Breast epithelium (tissue), 4 donors: Measurements from ENCODE around the gene CLDN7. TPM values are rescaled to one million over a fixed set of nuclear protein-coding genes. Genes with fewer than 3 reads are reported as not detected.

Experiments used
- DNase-seq, 2 donors: peaks; one replicate each; pipeline ENCODE4 v3.0.0-alpha.2; 2019; ENCODE audit warnings: low spot score in 2 of 2
- H3K27ac ChIP-seq, 2 donors: fragments of 200-600 bp; sonication (generic) in 1 of 2; one replicate each; pipeline ENCODE4 v1.5.1; 2016 to 2019; ENCODE audit warnings: mild to moderate bottlenecking in 1 of 2
- H3K27me3 ChIP-seq, 2 donors: fragments of 200-600 bp; sonication (generic) in 1 of 2; one replicate each; pipeline versions ENCODE4 v1.5.1 to v1.6.0; 2017 to 2019; ENCODE audit warnings: control low read depth in 1 of 2, mild to moderate bottlenecking in 1 of 2
- H3K36me3 ChIP-seq: fragments of 200-600 bp; one replicate; pipeline ENCODE4 v1.5.1; 2019
- H3K4me1 ChIP-seq, 2 donors: fragments of 200-600 bp; sonication (generic); one replicate each; pipeline ENCODE4 v1.5.1; 2016 to 2019; ENCODE audit warnings: control low read depth in 1 of 2
- H3K4me3 ChIP-seq, 3 donors: fragments of 200-600 bp; sonication (generic); 1 replicate in 2 of 3; 2 replicates in 1 of 3; pipeline ENCODE4 v1.5.1; 2016 to 2019; ENCODE audit warnings: mild to moderate bottlenecking in 3 of 3, moderate library complexity in 2 of 3
- H3K9me3 ChIP-seq, 2 donors: fragments of 200-600 bp; sonication (generic) in 1 of 2; one replicate each; pipeline ENCODE4 v1.5.1; 2016 to 2019; ENCODE audit warnings: control low read depth in 1 of 2
- CTCF ChIP-seq, 3 donors: fragments of 450-650 bp; IDR thresholded peaks; one replicate each; pipeline ENCODE4 v1.5.1; 2016 to 2017; ENCODE audit warnings: antibody characterized with exemption in 3 of 3, mild to moderate bottlenecking in 3 of 3, moderate library complexity in 3 of 3
- POLR2A ChIP-seq: fragments of 450-650 bp; IDR thresholded peaks from one replicate; pipeline ENCODE4 v1.6.1; 2016; ENCODE audit warnings: antibody characterized with exemption, mild to moderate bottlenecking, moderate library complexity
- POLR2AphosphoS5 ChIP-seq, 3 donors: sonication (generic); formaldehyde crosslinking; IDR thresholded peaks; one replicate each; pipeline ENCODE4 v1.6.1; 2017; ENCODE audit warnings: antibody characterized with exemption in 3 of 3
- intact Hi-C: fragments of 100-400 bp; cut with DNase I; formaldehyde crosslinking; loops from one replicate; pipeline ENCODE4 v1.15.1; 2023; ENCODE audit warnings: low total_unique reads
- total RNA-seq, 3 donors: library from RNA; depleted of rRNA; stranded (reverse); fragments of >200 nt; gene quantifications; one replicate each; pipeline ENCODE4 v1.1.0, GENCODE V29; 2016

Gene CLDN7
- total RNA-seq, 3 donors from 2014 or later, result 5.4 to 95.9 (median 60.0) TPM

DNA sequence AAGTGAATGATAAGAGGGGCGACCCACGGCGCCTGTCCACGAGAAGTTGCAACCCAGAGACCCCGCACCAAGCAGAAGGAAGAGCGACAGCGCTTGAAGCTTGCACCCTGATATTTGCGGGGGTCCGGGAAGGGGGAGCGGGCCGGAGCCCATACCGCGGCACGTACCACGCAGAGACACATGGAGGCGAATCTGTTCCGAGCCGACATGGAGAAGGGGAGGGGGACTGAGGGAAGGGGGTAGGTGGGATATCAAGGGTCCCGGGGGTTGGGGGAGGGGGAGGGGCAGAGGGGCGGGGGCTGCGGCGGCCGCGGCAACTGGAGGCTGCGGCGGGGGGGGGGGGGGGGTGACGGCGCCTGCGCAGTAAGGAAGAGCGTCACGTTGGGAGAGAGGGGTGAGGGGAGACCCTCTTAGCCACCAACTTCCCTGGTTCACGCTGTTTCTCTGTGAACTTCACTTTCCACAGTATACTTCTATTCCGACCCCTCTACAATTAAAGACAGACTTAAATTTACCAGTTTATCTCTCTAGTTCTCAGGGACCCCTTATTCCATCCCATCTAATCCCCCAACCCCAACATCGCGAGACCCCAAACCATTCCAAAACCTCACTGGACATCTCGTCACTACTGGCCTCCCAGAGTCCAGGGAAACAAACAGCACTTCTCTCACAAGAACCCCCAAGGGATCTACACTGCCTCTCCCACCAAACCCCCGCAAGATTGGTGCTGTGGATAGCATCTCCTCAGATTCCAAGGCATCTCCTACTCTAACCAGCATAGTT, 50.6 kb downstream of the CLDN7 start:
- Histone ChIP-seq H3K27ac (no peak overlapping the region), H3K4me1 (peaks cover 0 to 11% of the 10 kb centered on the region in 2 donors), H3K4me3 (peak overlapping the region in 1 of 3 donors; percentile 33), H3K36me3 (no peaks in the 10 kb centered on the region), H3K9me3 (no peaks in the 10 kb centered on the region), H3K27me3 (no peaks in the 10 kb centered on the region)
- DNase-seq, result no peak
- intact Hi-C loops, result no loop called here
- TF ChIP-seq CTCF (IDR thresholded peaks at IDR 0.05) (no peak), POLR2A (no peak), POLR2AphosphoS5 (IDR thresholded peaks at IDR 0.05) (no peak)

Other genes with a start within 250 kb of the CLDN7 start
- 100 to 1,000 TPM in 1 of 3 donors, 10 to 100 TPM in 2; 18.7 to 154 (median 93.4) TPM for gene RNASEK, start 249.9 kb downstream of the CLDN7 start, total RNA-seq
- gene BCL6B, start 239.4 kb downstream of the CLDN7 start, total RNA-seq, result 1 to 10 TPM; 1.4 to 5.9 (median 4.1) TPM
- 1 to 10 TPM in 2 of 3 donors, under 1 TPM in 1; 0.32 to 3.5 (median 2.6) TPM for gene SLC16A13, start 226.5 kb downstream of the CLDN7 start, total RNA-seq
- 1 to 10 TPM in 2 of 3 donors, not detected in 1; 1.5 to 3.6 TPM for gene SLC16A11, start 218.4 kb downstream of the CLDN7 start, total RNA-seq
- 10 to 100 TPM in 1 of 3 donors, 1 to 10 TPM in 2; 2.8 to 15.8 (median 2.9) TPM for gene CLEC10A, start 182.2 kb downstream of the CLDN7 start, total RNA-seq
- gene ASGR2, start 147.7 kb downstream of the CLDN7 start, total RNA-seq, result under 1 TPM; 0.33 to 0.96 (median 0.88) TPM
- gene ASGR1, start 83.1 kb downstream of the CLDN7 start, total RNA-seq, result 1 to 10 TPM; 1.0 to 1.4 (median 1.3) TPM
- 10 to 100 TPM in 2 of 3 donors, 1 to 10 TPM in 1; 7.2 to 18.4 (median 11.1) TPM for gene DLG4, start 42.6 kb downstream of the CLDN7 start, total RNA-seq
- gene ACADVL, start 42.5 kb downstream of the CLDN7 start, total RNA-seq, result 1,000 to 10,000 TPM in 1 of 3 donors, 100 to 1,000 TPM in 2; 421 to 1,002 (median 829) TPM
- 10 to 100 TPM; 32.0 to 58.2 (median 47.9) TPM for gene DVL2, start 28.0 kb downstream of the CLDN7 start, total RNA-seq
- 10 to 100 TPM; 22.1 to 40.4 (median 37.7) TPM for gene PHF23, start 23.0 kb downstream of the CLDN7 start, total RNA-seq
- gene GABARAP, start 20.0 kb downstream of the CLDN7 start, total RNA-seq, result 100 to 1,000 TPM; 620 to 765 (median 631) TPM
- gene CTDNEP1, start 10.7 kb downstream of the CLDN7 start, total RNA-seq, result 10 to 100 TPM; 35.7 to 67.5 (median 60.5) TPM
- gene ELP5, start 10.3 kb downstream of the CLDN7 start, total RNA-seq, result 10 to 100 TPM; 26.9 to 36.7 (median 30.6) TPM
- gene SLC2A4, start 19.2 kb upstream of the CLDN7 start, total RNA-seq, result 10 to 100 TPM in 1 of 3 donors, 1 to 10 TPM in 2; 2.6 to 32.5 (median 3.5) TPM
- gene YBX2, start 32.2 kb upstream of the CLDN7 start, total RNA-seq, result 1 to 10 TPM; 2.6 to 3.0 (median 2.9) TPM
- 100 to 1,000 TPM; 151 to 172 (median 163) TPM for gene EIF5A, start 45.1 kb upstream of the CLDN7 start, total RNA-seq
- gene GPS2, start 52.9 kb upstream of the CLDN7 start, total RNA-seq, result 100 to 1,000 TPM in 1 of 3 donors, 10 to 100 TPM in 2; 77.3 to 109 (median 84.2) TPM
- 10 to 100 TPM; 15.0 to 22.9 (median 17.4) TPM for gene NEURL4, start 66.9 kb upstream of the CLDN7 start, total RNA-seq
- gene ACAP1, start 74.1 kb upstream of the CLDN7 start, total RNA-seq, result 1 to 10 TPM; 3.4 to 6.6 (median 5.2) TPM
- gene KCTD11, start 89.7 kb upstream of the CLDN7 start, total RNA-seq, result 10 to 100 TPM in 2 of 3 donors, 1 to 10 TPM in 1; 9.1 to 11.5 (median 11.0) TPM
- gene TMEM95, start 92.7 kb upstream of the CLDN7 start, total RNA-seq, result not detected
- gene TNK1, start 118.6 kb upstream of the CLDN7 start, total RNA-seq, result 10 to 100 TPM in 2 of 3 donors, 1 to 10 TPM in 1; 1.1 to 22.1 (median 14.4) TPM
- 10 to 100 TPM; 16.0 to 24.3 (median 19.0) TPM for gene PLSCR3, start 132.0 kb upstream of the CLDN7 start, total RNA-seq
- 100 to 1,000 TPM in 1 of 3 donors, 10 to 100 TPM in 2; 77.6 to 113 (median 92.3) TPM for gene TMEM256, start 141.6 kb upstream of the CLDN7 start, total RNA-seq
- gene NLGN2, start 145.4 kb upstream of the CLDN7 start, total RNA-seq, result 10 to 100 TPM in 1 of 3 donors, 1 to 10 TPM in 2; 6.7 to 13.1 (median 8.3) TPM
- gene SPEM1, start 157.8 kb upstream of the CLDN7 start, total RNA-seq, result not detected
- not detected for gene SPEM2, start 163.1 kb upstream of the CLDN7 start, total RNA-seq
- gene SPEM3, start 166.4 kb upstream of the CLDN7 start, total RNA-seq, result not detected
- 10 to 100 TPM in 1 of 3 donors, 1 to 10 TPM in 2; 3.5 to 18.1 (median 9.5) TPM for gene TMEM102, start 173.0 kb upstream of the CLDN7 start, total RNA-seq
- 1 to 10 TPM; 2.1 to 2.9 (median 2.9) TPM for gene FGF11, start 177.0 kb upstream of the CLDN7 start, total RNA-seq
- gene CHRNB1, start 182.6 kb upstream of the CLDN7 start, total RNA-seq, result 10 to 100 TPM in 2 of 3 donors, 1 to 10 TPM in 1; 8.5 to 11.8 (median 11.7) TPM
- 10 to 100 TPM; 34.4 to 46.9 (median 45.7) TPM for gene ZBTB4, start 217.2 kb upstream of the CLDN7 start, total RNA-seq
- not detected for gene SLC35G6, start 219.0 kb upstream of the CLDN7 start, total RNA-seq
- gene POLR2A, start 221.9 kb upstream of the CLDN7 start, total RNA-seq, result 100 to 1,000 TPM in 1 of 3 donors, 10 to 100 TPM in 2; 64.2 to 174 (median 88.7) TPM